IMR-90 (cell line): ENCODE data around the gene CDK1. TPM values are rescaled to one million over a fixed set of nuclear protein-coding genes. Genes with fewer than 3 reads are reported as not detected.

Experiments
- ATAC-seq: fragments of 200-7000 bp; cut with Tn5 transposase; 2 replicates; pipeline ENCODE4 v1.9.1; 2020; ENCODE audit warnings: low read depth, mild to moderate bottlenecking, moderate library complexity
- BruUV-seq: library from RNA; stranded (reverse); fragments of 400-500 nt; replicated peaks from 2 replicates; lab custom pipeline; 2021; lab: Mats Ljungman, UMichigan
- CTCF ChIA-PET: fragments of 300-600 bp; formaldehyde crosslinking; extraction: SDS; loops from one replicate; lab custom pipeline; 2021; ENCODE audit warnings: antibody characterized with exemption; lab: Yijun Ruan, JAX
- POLR2A ChIA-PET: fragments of 300-600 bp; sonication (Branson Sonifier 250); formaldehyde crosslinking; loops from one replicate; lab custom pipeline; 2022; ENCODE audit warnings: antibody characterized with exemption; ENCODE audit not compliant: unreplicated experiment; lab: Charles Lee
- DNase-seq: peaks from one replicate; pipeline ENCODE4 v3.0.0; 2013
- H2AFZ ChIP-seq: replicated peaks from 2 replicates; pipeline ENCODE3; 2013; ENCODE audit warnings: low read length, mild to moderate bottlenecking; ENCODE audit not compliant: poor library complexity
- H2AK5ac ChIP-seq: 2 replicates; pipeline ENCODE4 v1.6.1; 2013; ENCODE audit warnings: low read depth, low read length, inconsistent platforms
- H2AK9ac ChIP-seq: replicated peaks from 2 replicates; pipeline ENCODE3; 2013; ENCODE audit warnings: mild to moderate bottlenecking, low read depth, low read length, moderate library complexity; ENCODE audit not compliant: poor library complexity
- H2BK120ac ChIP-seq: 2 replicates; pipeline ENCODE4 v1.6.1; 2013; ENCODE audit warnings: low read depth, low read length, inconsistent platforms
- H2BK15ac ChIP-seq: 3 replicates; pipeline ENCODE4 v1.6.1; 2013; ENCODE audit warnings: low read depth, low read length, inconsistent platforms
- H2BK20ac ChIP-seq: 2 replicates; pipeline ENCODE4 v1.6.1; 2013; ENCODE audit warnings: low read depth, mild to moderate bottlenecking, inconsistent platforms, low read length, moderate library complexity
- H2BK5ac ChIP-seq: 2 replicates; pipeline ENCODE4 v1.6.1; 2013; ENCODE audit warnings: mild to moderate bottlenecking, low read depth, low read length, inconsistent platforms; ENCODE audit not compliant: poor library complexity, severe bottlenecking
- H3K14ac ChIP-seq: replicated peaks from 2 replicates; pipeline ENCODE4 v1.6.1; 2013; ENCODE audit warnings: low read depth, low read length, inconsistent platforms
- H3K18ac ChIP-seq: 2 replicates; pipeline ENCODE4 v1.6.1; 2013; ENCODE audit warnings: low read depth, low read length, control low read depth
- H3K23ac ChIP-seq: 2 replicates; pipeline ENCODE4 v1.6.1; 2013; ENCODE audit warnings: low read depth, low read length, inconsistent platforms
- H3K27ac ChIP-seq: 2 replicates; pipeline ENCODE4 v1.5.1; 2013; ENCODE audit warnings: mild to moderate bottlenecking, control low read depth, low read length; ENCODE audit not compliant: insufficient read depth
- H3K27me3 ChIP-seq: 2 replicates; pipeline ENCODE4 v1.6.1; 2013; ENCODE audit warnings: low read length; ENCODE audit not compliant: control insufficient read depth, insufficient read depth
- H3K36me3 ChIP-seq: 2 replicates; pipeline ENCODE4 v1.6.1; 2013; ENCODE audit warnings: low read length, mixed read lengths; ENCODE audit not compliant: control insufficient read depth, insufficient read depth
- H3K4ac ChIP-seq: 2 replicates; pipeline ENCODE4 v1.6.1; 2013; ENCODE audit warnings: low read depth, low read length, inconsistent platforms
- H3K4me1 ChIP-seq: 2 replicates; pipeline ENCODE4 v1.6.1; 2013; ENCODE audit warnings: low read length, mixed read lengths; ENCODE audit not compliant: control insufficient read depth, insufficient read depth
- H3K4me2 ChIP-seq: 2 replicates; pipeline ENCODE4 v1.6.1; 2013; ENCODE audit warnings: low read depth, mild to moderate bottlenecking, control low read depth, low read length, moderate library complexity
- H3K4me3 ChIP-seq: 2 replicates; pipeline ENCODE4 v1.5.1; 2013; ENCODE audit warnings: low read depth, mild to moderate bottlenecking, control low read depth, low read length, moderate library complexity; ENCODE audit not compliant: insufficient read depth
- H3K56ac ChIP-seq: 2 replicates; pipeline ENCODE4 v1.6.1; 2013; ENCODE audit warnings: low read length, inconsistent platforms; ENCODE audit not compliant: insufficient read depth; ENCODE audit errors: extremely low read depth
- H3K79me1 ChIP-seq, 2 experiments: 2 replicates each; pipeline ENCODE4 v1.6.1; 2013; ENCODE audit warnings: low read length in 2 of 2, inconsistent platforms in 1 of 2, low read depth in 1 of 2
- H3K9ac ChIP-seq: 2 replicates; pipeline ENCODE4 v1.6.1; 2013; ENCODE audit warnings: low read depth, low read length, control low read depth
- H3K9me1 ChIP-seq: 2 replicates; pipeline ENCODE4 v1.6.1; 2013; ENCODE audit warnings: low read length, inconsistent platforms; ENCODE audit not compliant: insufficient read depth
- H3K9me3 ChIP-seq: 2 replicates; pipeline ENCODE4 v1.6.1; 2013; ENCODE audit warnings: low read length; ENCODE audit not compliant: control insufficient read depth, insufficient read depth
- H4K20me1 ChIP-seq: 2 replicates; pipeline ENCODE4 v1.6.1; 2013; ENCODE audit warnings: low read length, inconsistent platforms; ENCODE audit not compliant: insufficient read depth
- H4K5ac ChIP-seq: 2 replicates; pipeline ENCODE4 v1.6.1; 2013; ENCODE audit warnings: mild to moderate bottlenecking, low read depth, low read length, control low read depth
- H4K8ac ChIP-seq, 2 experiments: 2 replicates each; pipeline ENCODE4 v1.6.1; 2013; ENCODE audit warnings: low read depth in 2 of 2, low read length in 2 of 2, control low read depth in 1 of 2, inconsistent platforms in 1 of 2
- H4K91ac ChIP-seq: 2 replicates; pipeline ENCODE4 v1.6.1; 2013; ENCODE audit warnings: low read depth, low read length, inconsistent platforms; ENCODE audit not compliant: insufficient read depth
- CTCF ChIP-seq: conservative IDR thresholded peaks from 2 replicates; pipeline ENCODE4 v1.5.1; 2012; ENCODE audit warnings: mild to moderate bottlenecking, low read depth, low read length, improper control_type of control experiment
- SMC3 ChIP-seq: fragments of 150-350 bp; IDR thresholded peaks from 2 replicates; pipeline ENCODE4 v1.6.1; 2016; ENCODE audit warnings: low read depth, mild to moderate bottlenecking, antibody characterized with exemption, low read length, moderate library complexity
- WGBS, 2 experiments: methylation state at CpG; one replicate each; pipeline versions ENCODE4 v1.1.5 to v1.1.7; 2013; ENCODE audit warnings: missing lambda C conversion rate in 2 of 2; ENCODE audit not compliant: insufficient read length in 1 of 2; ENCODE audit errors: extremely low coverage in 2 of 2; 5-methylcytosine and 5-hydroxymethylcytosine counted together
- dilution Hi-C: fragments of 300-500 bp; cut with HindIII; formaldehyde crosslinking; loops from one replicate; pipeline ENCODE4 v1.14.3; 2018; ENCODE audit warnings: low sequenced_read_pairs; ENCODE audit not compliant: unreplicated experiment
- in situ Hi-C: fragments of 300-500 bp; cut with MboI; formaldehyde crosslinking; loops from 3 replicates; pipeline ENCODE4 v1.14.3; 2019; ENCODE audit warnings: low sequenced_read_pairs, inconsistent platforms, mixed read lengths
- intact Hi-C: fragments of 100-400 bp; cut with micrococcal nuclease; formaldehyde crosslinking; loops from 2 replicates; pipeline ENCODE4 v1.10.0; 2022
- polyA plus RNA-seq, 3 experiments: library from polyadenylated mRNA; depleted of rRNA; stranded (reverse); fragments of >200 nt; gene quantifications; 2 replicates each; pipeline ENCODE4 v1.2.3, GENCODE V29; 2012; ENCODE audit warnings: low replicate concordance in 1 of 3
- total RNA-seq: library from RNA; depleted of rRNA; stranded (reverse); fragments of >200 nt; gene quantifications from 2 replicates; pipeline ENCODE4 v1.2.3, GENCODE V29; 2012

The CDK1 gene
- total and polyA plus RNA-seq, 2 of the 4 experiments (the other 2 are of a cell fraction) = 21.9 to 28.1 TPM

- H4K91ac ChIP-seq = peak overlapping the region; percentile 27; the same call in 1 of the 2 replicates
- H3K9me3 ChIP-seq = no peaks in the 10 kb centered on the region
- no peaks in the 10 kb centered on the region for H4K20me1 ChIP-seq
- in situ Hi-C loops (no loop called here), intact Hi-C loops (no loop called here), dilution Hi-C loops (no loop called here)
- no peak overlapping the region for H3K4me3 ChIP-seq
- no TSS peak for BruUV-seq
- CTCF ChIA-PET = no interaction called here
- H3K18ac ChIP-seq = no peak overlapping the region
- H2AK5ac ChIP-seq = no peak overlapping the region
- H3K56ac ChIP-seq = no peak overlapping the region
- no peak overlapping the region for H2BK120ac ChIP-seq
- DNase-seq (no peak), ATAC-seq (no peak)
- H2AK9ac ChIP-seq = no peak overlapping the region
- TF ChIP-seq CTCF (no peak), SMC3 (no peak)
- H2AFZ ChIP-seq = no peak overlapping the region
- no peak overlapping the region for H4K5ac ChIP-seq
- H2BK20ac ChIP-seq = no peak overlapping the region
- no peak overlapping the region for H4K8ac ChIP-seq
- peaks cover 3% of the 10 kb centered on the region for H3K4me1 ChIP-seq
- 0 out of 2 replicates have a peak, but pooled peaks cover 3% of the 10 kb centered on the region for H3K9me1 ChIP-seq
- no peak overlapping the region for H3K4me2 ChIP-seq
- H3K4ac ChIP-seq = no peak overlapping the region
- 0 out of 3 replicates have a peak overlapping the region, but pooled peaks have one; percentile 33 for H2BK15ac ChIP-seq
- no peak overlapping the region for H3K27ac ChIP-seq
- POLR2A ChIA-PET = no interaction called here
- no peaks in the 10 kb centered on the region for H3K36me3 ChIP-seq
- no peak overlapping the region for H3K23ac ChIP-seq
- H2BK5ac ChIP-seq = no peak overlapping the region
- H3K27me3 ChIP-seq = no peaks in the 10 kb centered on the region
- no peak overlapping the region for H3K14ac ChIP-seq
- 100% methylated on average over 1 of the region's 4 CpGs; no CpG with 5 or more reads in 1 of the 2 experiments for WGBS, 2 experiments
- peaks cover 12 to 21% of the 10 kb centered on the region in 2 experiments for H3K79me1 ChIP-seq
- no peak overlapping the region for H3K9ac ChIP-seq
Observed at GRCh38 chr10:60798870-60799269, 20.6 kb downstream of the CDK1 start.
